Endothelial cell of umbilical vein (primary cell): ENCODE data around the gene TRAPPC13. TPM values are rescaled to one million over a fixed set of nuclear protein-coding genes. Genes with fewer than 3 reads are reported as not detected.

Experiments
- BruUV-seq: library from RNA; stranded (reverse); fragments of 400-500 nt; replicated peaks from 2 replicates; lab custom pipeline; 2021; lab: Mats Ljungman, UMichigan
- CTCF ChIA-PET: fragments of 300-600, 350-600 bp; sonication (Branson Sonifier 250); formaldehyde crosslinking; loops from one replicate; lab custom pipeline; 2021; ENCODE audit warnings: antibody characterized with exemption, inconsistent platforms; lab: Charles Lee
- POLR2A ChIA-PET: fragments of 300-600, 350-600 bp; sonication (Branson Sonifier 250); formaldehyde crosslinking; loops from one replicate; lab custom pipeline; 2021; ENCODE audit warnings: antibody characterized with exemption, inconsistent platforms; lab: Charles Lee
- DNase-seq: peaks from one replicate; pipeline ENCODE4 v3.0.0-alpha.2; 2011; ENCODE audit warnings: low read depth, low spot score
- FAIRE-seq: peaks from 2 replicates; lab custom pipeline; 2011; peaks lifted over from hg19 to GRCh38; lab: Jason Lieb, UNC
- H2AFZ ChIP-seq: 2 replicates; pipeline ENCODE4 v1.6.0; 2012; ENCODE audit warnings: low read depth, low read length, control low read depth, inconsistent platforms
- H3K27ac ChIP-seq: 2 replicates; pipeline ENCODE4 v1.5.1; 2011; ENCODE audit warnings: low read depth, mild to moderate bottlenecking, control low read depth, low read length, moderate library complexity; ENCODE audit not compliant: insufficient read depth
- H3K27me3 ChIP-seq, 2 experiments: 2 replicates each; pipeline versions ENCODE4 v1.6.0 to v1.6.1; 2011; ENCODE audit warnings: low read length in 2 of 2, mixed read lengths in 1 of 2; ENCODE audit not compliant: control insufficient read depth in 2 of 2, insufficient read depth in 2 of 2
- H3K36me3 ChIP-seq, 2 experiments: 2 replicates in 1 of 2; 3 replicates in 1 of 2; pipeline ENCODE4 v1.5.1; 2011; ENCODE audit warnings: low read length in 2 of 2, mild to moderate bottlenecking in 1 of 2, moderate library complexity in 1 of 2; ENCODE audit not compliant: control insufficient read depth in 2 of 2, insufficient read depth in 2 of 2; ENCODE audit errors: extremely low read depth in 1 of 2
- H3K4me1 ChIP-seq: 3 replicates; pipeline ENCODE4 v1.5.1; 2011; ENCODE audit warnings: mild to moderate bottlenecking, low read length; ENCODE audit not compliant: control insufficient read depth, insufficient read depth; ENCODE audit errors: extremely low read depth
- H3K4me2 ChIP-seq: 2 replicates; pipeline ENCODE4 v1.6.1; 2011; ENCODE audit warnings: low read length, control low read depth, mixed read lengths; ENCODE audit not compliant: insufficient read depth
- H3K4me3 ChIP-seq, 3 experiments: fragments of 200-600 bp in 1 of 3; sonication (generic), shearing (Covaris generic) in 1 of 3; replicated peaks in 1 of 3; 2 replicates each; pipeline ENCODE4 v1.5.1; 2011 to 2016; ENCODE audit warnings: control low read depth in 3 of 3, low read length in 3 of 3, mild to moderate bottlenecking in 2 of 3, inconsistent platforms in 1 of 3, low read depth in 1 of 3, moderate library complexity in 1 of 3; ENCODE audit not compliant: insufficient read depth in 1 of 3
- H3K79me2 ChIP-seq: 2 replicates; pipeline ENCODE4 v1.6.0; 2012; ENCODE audit warnings: low read length, inconsistent platforms; ENCODE audit not compliant: control insufficient read depth, insufficient read depth
- H3K9ac ChIP-seq: replicated peaks from 2 replicates; pipeline ENCODE3; 2011; ENCODE audit warnings: low read length, control low read depth; ENCODE audit not compliant: insufficient read depth; ENCODE audit errors: extremely low read depth
- H3K9me1 ChIP-seq: replicated peaks from 3 replicates; pipeline ENCODE4 v1.6.0; 2011; ENCODE audit warnings: mild to moderate bottlenecking, low read length; ENCODE audit not compliant: control insufficient read depth, insufficient read depth; ENCODE audit errors: extremely low read depth
- H3K9me3 ChIP-seq: replicated peaks from 2 replicates; pipeline ENCODE4 v1.5.1; 2012; ENCODE audit warnings: low read length, inconsistent platforms; ENCODE audit not compliant: control insufficient read depth, insufficient read depth
- H4K20me1 ChIP-seq: replicated peaks from 2 replicates; pipeline ENCODE3; 2011; ENCODE audit warnings: mild to moderate bottlenecking, low read length; ENCODE audit not compliant: control insufficient read depth, insufficient read depth; ENCODE audit errors: extremely low read depth
- CTCF ChIP-seq, 2 donors: IDR thresholded peaks; 1 replicate in 1 of 2; 2 replicates in 1 of 2; pipeline ENCODE4 v1.5.1; 2011; ENCODE audit warnings: low read length in 2 of 2, mild to moderate bottlenecking in 2 of 2, moderate library complexity in 2 of 2, control low read depth in 1 of 2, inconsistent platforms in 1 of 2, low read depth in 1 of 2; ENCODE audit not compliant: insufficient read depth in 1 of 2; ENCODE audit errors: extremely low read depth in 1 of 2
- EZH2 ChIP-seq: IDR thresholded peaks from 2 replicates; pipeline ENCODE4 v1.6.1; 2012; ENCODE audit warnings: borderline replicate concordance, low read depth, mild to moderate bottlenecking, moderate library complexity, low read length, inconsistent platforms; ENCODE audit not compliant: severe bottlenecking
- FOS ChIP-seq: IDR thresholded peaks from 2 replicates; pipeline ENCODE4 v1.6.1; 2011; ENCODE audit warnings: mild to moderate bottlenecking, low read length, moderate library complexity, borderline replicate concordance; ENCODE audit not compliant: insufficient read depth
- GATA2 ChIP-seq: IDR thresholded peaks from 2 replicates; pipeline ENCODE4 v1.7.0; 2011; ENCODE audit warnings: low read depth, mild to moderate bottlenecking, moderate library complexity, mixed read lengths, low read length; ENCODE audit not compliant: insufficient read length, insufficient read depth
- JUN ChIP-seq: IDR thresholded peaks from 2 replicates; pipeline ENCODE4 v1.6.1; 2011; ENCODE audit warnings: borderline replicate concordance, low read depth; ENCODE audit not compliant: insufficient read length, insufficient read depth
- MAX ChIP-seq: IDR thresholded peaks from 2 replicates; pipeline ENCODE4 v1.6.1; 2011; ENCODE audit not compliant: insufficient read depth, insufficient read length
- MYC ChIP-seq: IDR thresholded peaks from one replicate; pipeline ENCODE4 v1.6.1; 2011; ENCODE audit warnings: mild to moderate bottlenecking, low read depth, low read length
- POLR2A ChIP-seq: IDR thresholded peaks from 2 replicates; pipeline ENCODE4 v1.6.1; 2012; ENCODE audit warnings: low read depth, mild to moderate bottlenecking, control low read depth, low read length
- POLR2AphosphoS5 ChIP-seq: IDR thresholded peaks from 2 replicates; pipeline ENCODE4 v1.6.1; 2012; ENCODE audit warnings: low read depth, mild to moderate bottlenecking, control low read depth, low read length, moderate library complexity; ENCODE audit not compliant: insufficient read depth
- dilution Hi-C: fragments of 300-500 bp; cut with MboI; formaldehyde crosslinking; loops from one replicate; pipeline ENCODE4 v1.15.0; 2019; ENCODE audit warnings: low sequenced_read_pairs; ENCODE audit not compliant: extremely low pct_ligation_motif_present
- intact Hi-C: fragments of 100-400 bp; cut with micrococcal nuclease; formaldehyde crosslinking; loops from one replicate; pipeline ENCODE4 v1.10.0; 2022
- polyA plus RNA-seq, 4 experiments: library from polyadenylated mRNA; depleted of rRNA in 3 of 4; stranded (reverse) in 3 of 4; unstranded in 1 of 4; fragments of >200 nt; gene quantifications; 2 replicates each; pipeline versions ENCODE4 v1.2.1 to v1.2.3, GENCODE V29; 2011 to 2012; ENCODE audit warnings: missing spikeins in 1 of 4
- total RNA-seq: library from RNA; stranded (reverse); gene quantifications from 2 replicates; pipeline ENCODE4 v1.2.3, GENCODE V29; 2021

The TRAPPC13 gene
- total and polyA plus RNA-seq, 2 donors (not counting 3 experiments of a cell fraction or from before 2014, with no cell fraction given): 7.7 to 24.0 TPM

DNA sequence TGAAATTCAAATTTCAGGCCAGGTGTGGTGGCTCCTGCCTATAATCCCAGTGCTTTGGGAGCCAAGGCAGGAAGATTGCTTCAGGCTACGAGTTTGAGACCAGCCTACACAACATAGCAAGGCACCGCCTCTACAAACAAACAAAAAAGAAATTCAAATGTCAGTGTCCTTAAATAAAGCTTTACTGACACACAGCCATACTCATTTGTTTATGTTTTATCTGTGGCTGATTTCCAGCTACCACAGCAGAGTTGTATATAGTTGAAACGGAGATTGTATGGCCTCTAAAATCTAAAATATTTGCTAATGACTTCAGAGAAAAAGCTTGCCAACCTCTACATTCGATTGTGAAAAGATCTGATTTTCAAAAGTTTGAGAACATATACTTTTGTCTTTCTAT is 15.4 kb downstream of the TRAPPC13 start:
- BruUV-seq: no TSS peak
- intact Hi-C loops: no loop called here
- H3K9me3 ChIP-seq: no peaks in the 10 kb centered on the region
- H3K4me1 ChIP-seq: no peaks in the 10 kb centered on the region
- ChIA-PET CTCF (no interaction called here), POLR2A (no interaction called here)
- no peak for FAIRE-seq
- no peak for DNase-seq
- H3K9ac ChIP-seq: no peak overlapping the region
- H3K4me3 ChIP-seq: no peak overlapping the region
- peaks cover 2 to 9% of the 10 kb centered on the region in 2 experiments for H3K36me3 ChIP-seq
- H3K27me3 ChIP-seq: no peaks in the 10 kb centered on the region
- H3K79me2 ChIP-seq: no peaks in the 10 kb centered on the region
- H3K9me1 ChIP-seq: no peaks in the 10 kb centered on the region
- H3K27ac ChIP-seq: no peak overlapping the region
- no peak overlapping the region for H2AFZ ChIP-seq
- dilution Hi-C loops: no loop called here
- TF ChIP-seq CTCF (IDR thresholded peaks at IDR 0.05; ENCODE audit: extremely low read depth in 1 of 2, insufficient read depth in 1 of 2, low read depth in 1 of 2, low read length in 2 of 2) (no peak), EZH2 (no peak), GATA2 (no peak), MYC (no peak), MAX (no peak), POLR2AphosphoS5 (no peak), FOS (no peak), JUN (no peak), POLR2A (no peak)
- H4K20me1 ChIP-seq: no peaks in the 10 kb centered on the region
- no peak overlapping the region for H3K4me2 ChIP-seq
